NCI-H2081 treated with DMSO at 0.1 percent for 48 hours (cell line): ENCODE data around the gene SLC1A3.
"Not testable (repeated sequence)": the region's sequence is repeated elsewhere in the genome, so short reads cannot be mapped to it uniquely, and the experiment has no call there.

Experiments
- DNase-seq: peaks from one replicate; lab custom pipeline; 2025; lab: John Stamatoyannopoulos, UW

The SLC1A3 gene

DNA sequence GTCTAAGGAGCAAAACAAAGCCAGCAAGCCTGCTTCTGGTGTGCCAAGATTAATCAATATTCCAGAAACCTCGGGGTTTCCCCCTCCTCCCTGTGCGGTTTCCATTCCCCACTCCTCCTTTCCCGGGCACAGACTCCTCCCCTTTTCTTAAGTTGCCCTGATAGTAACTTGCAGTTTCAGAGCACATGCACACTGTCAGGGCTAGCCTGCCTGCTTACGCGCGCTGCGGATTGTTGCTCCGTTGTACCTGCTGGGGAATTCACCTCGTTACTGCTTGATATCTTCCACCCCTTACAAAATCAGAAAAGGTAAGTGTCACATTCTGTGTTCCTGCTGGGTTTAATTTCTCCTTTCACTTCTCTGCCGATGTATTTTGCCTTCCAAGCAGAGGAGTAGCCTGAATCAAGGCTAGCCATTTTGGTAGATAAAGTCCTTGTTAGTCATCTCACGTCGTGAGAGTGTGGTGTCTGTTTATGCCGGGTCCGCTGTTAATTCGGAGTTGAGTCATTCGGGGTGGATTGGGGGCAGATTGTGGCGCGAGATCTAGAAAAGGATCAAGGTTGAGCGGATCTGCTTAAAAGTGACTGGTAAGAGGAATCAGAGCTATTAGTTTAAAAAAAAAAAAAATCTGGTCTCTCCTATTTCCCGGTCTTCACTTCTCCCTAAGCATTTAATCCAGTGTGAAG is at the start of gene SLC1A3:
Gene SLC1A3, plus strand, starts transcription at position 179 of the 686 bp plus-strand sequence. CDS start 1,818 bp downstream, outside the sequence.
- no peak for DNase-seq

- DNase-seq, result no peak
These were observed 47.8 kb upstream of the SLC1A3 start for GRCh38 chr5:36558641-36559040.

GRCh38 chr5:36561601-36562000 is 44.8 kb upstream of the SLC1A3 start:
- DNase-seq, result no peak

- DNase-seq, result no peak
These were observed 36.9 kb upstream of the SLC1A3 start for GRCh38 chr5:36569491-36569890.

DNA sequence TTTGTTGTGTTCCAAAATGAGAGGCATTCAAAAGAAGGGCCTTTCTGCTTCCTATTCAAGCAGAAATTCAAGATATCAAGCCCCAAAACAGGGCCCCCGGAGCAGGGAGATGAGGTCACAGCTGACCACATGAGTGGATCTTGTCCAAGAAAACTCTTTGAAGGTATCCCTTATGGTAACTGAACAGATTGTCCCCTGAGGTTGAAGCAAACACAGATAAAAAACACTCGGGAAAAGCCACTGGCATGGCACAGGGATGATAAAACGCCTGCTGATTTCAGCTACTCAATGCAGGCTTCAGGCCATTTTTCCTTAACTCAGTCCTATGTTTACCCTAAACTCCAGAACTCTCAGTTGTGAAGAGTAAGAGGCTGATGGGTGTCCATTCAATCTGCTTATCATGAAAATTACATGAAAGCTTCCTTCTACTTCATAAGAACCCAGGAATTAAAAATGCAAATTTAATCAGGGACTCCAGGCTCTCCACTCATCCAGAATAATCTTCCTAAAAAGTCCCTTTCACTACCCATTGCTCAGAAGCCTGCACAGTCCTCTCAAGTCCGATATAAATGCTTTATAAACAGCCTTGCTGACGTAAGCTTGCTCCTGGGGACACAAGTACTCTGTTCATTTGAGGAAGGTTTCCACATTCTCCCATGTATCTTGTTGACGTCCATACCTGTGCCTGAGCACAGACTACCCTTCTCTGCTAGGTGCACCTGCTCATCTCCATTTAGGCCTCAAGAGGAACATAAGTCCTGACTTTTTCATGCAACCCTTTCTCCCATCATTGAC is 35.9 kb upstream of the SLC1A3 start:
- no peak for DNase-seq

- DNase-seq, result no peak
These were observed 34.9 kb upstream of the SLC1A3 start for GRCh38 chr5:36571401-36572042.

DNA sequence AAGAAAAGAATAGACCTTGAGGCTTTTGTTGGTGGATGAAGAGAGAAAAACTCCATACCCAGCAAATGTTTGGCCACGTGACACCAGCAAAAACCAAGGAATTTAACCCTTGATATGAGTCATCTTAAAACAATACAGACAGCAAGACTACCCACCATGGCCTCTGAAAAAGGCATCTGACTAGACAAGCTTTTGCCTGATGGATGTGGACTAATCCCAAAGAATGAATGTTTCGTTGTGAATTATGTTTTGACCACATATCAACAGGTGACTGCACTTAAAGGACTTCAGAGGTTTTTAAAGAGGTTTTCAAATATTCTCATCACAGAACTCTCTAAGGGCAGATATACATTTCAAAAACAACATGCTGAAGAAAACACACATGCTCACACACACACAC is 33.0 kb upstream of the SLC1A3 start:
- DNase-seq, result no peak

DNA sequence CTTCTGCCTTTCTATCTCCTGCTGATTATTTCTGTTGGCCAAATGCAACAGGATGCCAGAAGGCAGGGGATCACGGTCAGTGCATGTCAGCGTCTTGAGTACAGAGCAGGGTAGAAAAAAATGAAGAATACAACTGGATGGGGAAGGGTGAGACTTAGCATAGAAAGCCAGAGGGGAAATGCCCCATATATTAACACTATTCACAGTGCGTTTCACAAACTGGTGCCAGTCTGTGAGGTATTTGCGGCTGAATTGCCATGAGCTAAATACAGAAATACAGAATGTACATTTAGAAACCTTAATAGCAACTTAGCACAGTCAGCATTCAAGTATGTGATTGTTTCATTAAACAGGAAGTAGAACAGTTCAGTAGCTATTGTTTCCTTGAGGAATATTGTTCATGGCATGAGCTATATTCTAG is 31.0 kb upstream of the SLC1A3 start:
- no peak for DNase-seq

- DNase-seq, result no peak
These were observed 29.7 kb upstream of the SLC1A3 start for GRCh38 chr5:36576721-36577120.

DNA sequence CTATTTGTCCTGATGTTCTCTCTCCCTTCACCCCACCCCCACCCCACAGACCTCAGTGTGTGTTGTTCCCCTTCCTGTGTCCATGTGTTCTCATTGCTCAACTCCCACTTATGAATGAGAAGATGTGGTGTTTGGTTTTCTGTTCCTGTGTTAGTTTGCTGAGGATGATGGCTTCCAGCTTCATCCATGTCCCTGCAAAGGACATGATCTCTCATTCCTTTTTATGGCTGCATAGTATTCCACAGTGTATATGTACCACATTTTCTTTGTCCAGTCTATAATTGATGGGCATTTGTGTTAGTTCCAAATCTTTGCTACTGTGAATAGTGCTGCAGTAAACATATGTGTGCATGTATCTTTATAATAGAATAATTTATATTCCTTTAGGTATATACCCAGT is 26.5 kb upstream of the SLC1A3 start:
- not testable (repeated sequence) for DNase-seq

DNA sequence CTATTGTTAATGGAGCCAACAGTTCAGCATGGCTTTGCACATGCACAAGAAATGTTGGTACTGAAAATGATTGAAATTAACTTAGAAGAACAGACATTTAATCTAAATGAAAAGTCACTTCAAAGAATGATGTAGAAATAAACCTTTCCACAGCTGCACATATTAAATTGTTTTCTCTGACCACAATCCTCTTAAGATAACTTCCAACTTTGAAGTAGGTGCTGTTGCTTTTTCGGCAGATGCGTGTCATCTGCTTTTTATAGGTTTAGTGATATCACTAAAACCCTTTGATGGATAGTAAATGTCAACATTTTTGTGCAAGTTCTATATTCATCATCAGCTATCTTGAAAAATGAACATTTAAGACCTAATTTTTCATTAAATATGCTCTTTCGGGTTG is 25.3 kb upstream of the SLC1A3 start:
- DNase-seq, result no peak

GRCh38 chr5:36584009-36584875 is 22.2 kb upstream of the SLC1A3 start:
- DNase-seq, result no peak

DNA sequence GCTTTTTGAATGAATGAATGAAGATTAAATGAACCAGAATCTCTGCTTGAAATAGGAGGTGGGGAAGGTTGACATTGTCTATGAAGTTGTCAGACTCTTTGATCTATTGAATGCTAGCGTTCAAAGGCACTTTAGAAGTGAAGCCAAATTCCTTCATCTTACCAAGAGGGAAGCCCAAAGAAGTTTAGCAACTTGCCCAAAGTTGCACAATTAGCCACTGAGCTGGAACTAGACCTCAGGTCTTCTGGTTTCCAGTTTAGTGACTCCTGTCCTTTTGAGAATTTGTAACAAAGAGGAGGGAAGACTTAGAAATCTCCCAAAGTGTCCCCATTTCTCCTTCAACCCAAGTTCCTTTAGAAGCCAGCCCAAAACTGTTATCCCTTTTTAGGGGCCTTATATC is 20.7 kb upstream of the SLC1A3 start:
- DNase-seq, result no peak

GRCh38 chr5:36587354-36587753 is 19.1 kb upstream of the SLC1A3 start:
- DNase-seq, result no peak

GRCh38 chr5:36589735-36590134 is 16.7 kb upstream of the SLC1A3 start:
- not testable (repeated sequence) for DNase-seq

- DNase-seq, result no peak
These were observed 15.7 kb upstream of the SLC1A3 start for GRCh38 chr5:36590513-36591286.

DNA sequence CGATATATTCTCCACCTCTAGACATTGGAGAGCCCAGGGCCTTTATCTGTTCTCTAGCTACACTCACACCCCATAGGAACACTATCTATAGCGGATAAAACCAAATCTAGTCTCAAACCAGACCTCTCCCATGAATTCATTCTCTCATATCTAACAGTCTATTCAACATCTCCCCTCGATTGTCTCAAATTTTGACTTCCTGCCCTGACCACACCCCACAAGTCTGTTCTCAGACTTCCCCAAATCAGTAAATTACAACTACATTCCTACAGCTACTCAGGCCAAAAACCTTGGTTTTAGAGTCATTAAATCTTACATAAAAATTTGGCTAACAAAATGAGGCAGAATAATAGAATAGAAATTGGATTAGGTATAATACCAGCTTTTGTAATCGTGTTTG is 12.5 kb upstream of the SLC1A3 start:
- no peak for DNase-seq

DNA sequence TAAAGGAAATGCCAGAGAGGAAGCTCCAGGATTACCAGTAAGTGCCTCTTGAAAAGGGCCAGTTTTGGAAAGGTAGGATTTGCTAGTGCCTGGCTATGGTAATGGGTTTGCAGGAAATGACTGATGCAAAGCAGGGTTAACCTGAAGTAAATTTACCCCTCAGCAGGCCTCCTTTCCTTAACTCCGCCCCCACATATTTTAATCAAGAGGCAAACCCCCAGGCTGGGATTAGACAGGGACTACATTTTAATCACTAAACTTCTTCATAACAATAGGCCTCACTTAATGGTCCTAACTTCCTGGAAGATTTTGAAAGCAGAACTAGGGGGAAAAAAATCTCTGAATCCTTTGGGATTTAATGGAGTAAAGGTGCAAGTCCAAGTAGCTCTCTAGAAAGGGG is 10.2 kb upstream of the SLC1A3 start:
- DNase-seq, result no peak

DNA sequence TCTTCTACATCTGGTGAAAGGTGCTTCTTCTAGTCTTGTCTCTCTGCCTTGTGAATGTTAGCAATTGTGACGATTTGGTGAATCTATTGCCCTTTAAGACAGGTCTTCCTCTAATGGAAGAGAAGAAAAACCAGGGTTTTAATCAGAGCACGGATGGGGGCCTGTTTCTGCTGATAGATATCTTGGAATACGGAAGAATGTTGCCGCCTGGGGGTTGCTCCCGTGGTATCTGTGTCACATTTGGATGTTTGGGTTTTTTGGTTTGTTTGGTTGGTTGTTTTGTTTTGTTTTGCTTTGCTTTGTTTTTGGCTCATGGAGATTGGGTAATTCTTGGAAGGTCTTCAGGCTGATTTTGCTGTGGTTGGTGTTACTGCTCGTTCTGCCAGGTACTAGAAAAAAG is 9.7 kb upstream of the SLC1A3 start:
- no peak for DNase-seq

GRCh38 chr5:36598045-36598444 is 8.4 kb upstream of the SLC1A3 start:
- no peak for DNase-seq
